ENCODE results near the gene TYROBP.
"Not testable (repeated sequence)": the region's sequence is repeated elsewhere in the genome, so short reads cannot be mapped to it uniquely, and the experiment has no call there.

The TYROBP gene

GRCh38 chr19:35883882-35884281 lies 24.2 kb downstream of the TYROBP start:
- H3K27ac ChIP-seq = no peak overlapping the region
- H3K4me3 ChIP-seq = no peak overlapping the region

GRCh38 chr19:35882114-35882832 lies 25.8 kb downstream of the TYROBP start:
- no peak overlapping the region for H3K27ac ChIP-seq
- H3K4me3 ChIP-seq = no peak overlapping the region

GRCh38 chr19:35879770-35880317 lies 28.3 kb downstream of the TYROBP start:
- Histone ChIP-seq H3K27ac (no peak overlapping the region), H3K4me3 (no peak overlapping the region)

GRCh38 chr19:35879068-35879467 lies 29.0 kb downstream of the TYROBP start:
- no peak overlapping the region for H3K4me3 ChIP-seq
- H3K27ac ChIP-seq = no peak overlapping the region

- no peak overlapping the region for H3K27ac ChIP-seq
- no peak overlapping the region for H3K4me3 ChIP-seq
These were observed 33.6 kb downstream of the TYROBP start for GRCh38 chr19:35874392-35874930.

- no peak overlapping the region for H3K27ac ChIP-seq
- no peak overlapping the region for H3K4me3 ChIP-seq
These were observed 35.9 kb downstream of the TYROBP start for GRCh38 chr19:35872180-35872579.

- no peak overlapping the region for H3K4me3 ChIP-seq
- H3K27ac ChIP-seq = no peak overlapping the region
These were observed 36.5 kb downstream of the TYROBP start for GRCh38 chr19:35871611-35872010.

- H3K27ac ChIP-seq = no peak overlapping the region
- H3K4me3 ChIP-seq = no peak overlapping the region
These were observed 37.3 kb downstream of the TYROBP start for GRCh38 chr19:35870798-35871197.

- not testable (repeated sequence) for H3K27ac ChIP-seq
- H3K4me3 ChIP-seq = peak overlapping the region in 1 of 7 experiments; percentile 12
These were observed 37.9 kb downstream of the TYROBP start for GRCh38 chr19:35870124-35870736.

GRCh38 chr19:35869327-35870123 lies 38.6 kb downstream of the TYROBP start:
- peak overlapping the region in 2 of 7 experiments; percentile 37 to 48 for H3K4me3 ChIP-seq

GRCh38 chr19:35868823-35869326 lies 39.2 kb downstream of the TYROBP start:
- H3K4me3 ChIP-seq = peak overlapping the region; percentile 24 to 48 (median 37)

More at GRCh38 chr19:35869327-35870123, 38.6 kb downstream of the TYROBP start:
- H3K27ac ChIP-seq = no peak overlapping the region

GRCh38 chr19:35868172-35868822 lies 39.8 kb downstream of the TYROBP start, which contains the start of gene APLP1:
APLP1 (plus strand) TSS chr19:35868574; CDS start chr19:35868637, 63 bp downstream.
- no peak within 1 kb of the TSS for H3K27ac ChIP-seq

More at GRCh38 chr19:35868823-35869326, 39.2 kb downstream of the TYROBP start:
- no peak overlapping the region for H3K27ac ChIP-seq

GRCh38 chr19:35863018-35863417 lies 45.1 kb downstream of the TYROBP start:
- Histone ChIP-seq H3K27ac (no peak overlapping the region), H3K4me3 (no peak overlapping the region)

More at GRCh38 chr19:35868172-35868822, 39.8 kb downstream of the TYROBP start, which contains the start of gene APLP1:
- peak within 1 kb of the TSS; percentile 24 to 48 (median 37) for H3K4me3 ChIP-seq

- no peak overlapping the region for H3K27ac ChIP-seq
- H3K4me3 ChIP-seq = no peak overlapping the region
These were observed 45.6 kb downstream of the TYROBP start for GRCh38 chr19:35862528-35862927.

GRCh38 chr19:35861640-35862160 lies 46.4 kb downstream of the TYROBP start:
- Histone ChIP-seq H3K4me3 (no peak overlapping the region), H3K27ac (no peak overlapping the region)

GRCh38 chr19:35860818-35861639 lies 47.1 kb downstream of the TYROBP start:
- Histone ChIP-seq H3K27ac (no peak overlapping the region), H3K4me3 (no peak overlapping the region)

GRCh38 chr19:35860436-35860817 lies 47.7 kb downstream of the TYROBP start:
- Histone ChIP-seq H3K27ac (no peak overlapping the region), H3K4me3 (no peak overlapping the region)

- Histone ChIP-seq H3K27ac (no peak overlapping the region), H3K4me3 (no peak overlapping the region)
These were observed 48.7 kb downstream of the TYROBP start for GRCh38 chr19:35859414-35859813.
